Measurements from ENCODE around the gene ZFHX3. TPM values are rescaled to one million over a fixed set of nuclear protein-coding genes. Genes with fewer than 3 reads are reported as not detected.

ZFHX3 gene
- 63.8 to 68.1 TPM (median 67.1 TPM) in 3 replicates for total RNA-seq

GRCh38 chr16:73047536-73048291 is at the start of gene ZFHX3:
ZFHX3 (minus strand) TSS chr16:73048128; CDS start chr16:72960145, 87,983 bp downstream.
- peak within 1 kb of the TSS; percentile 95 for H3K27ac Mint-ChIP-seq
- H3K4me1 Mint-ChIP-seq, result peaks cover 56% of the 10 kb centered on the region
- peak in 1 of 2 experiments; percentile 70 for DNase-seq (ENCODE audit: low spot score in 2 of 2, unreplicated experiment in 2 of 2)
- H3K9me3 Mint-ChIP-seq, result no peaks in the 10 kb centered on the region
- peak within 1 kb of the TSS; percentile 77 for H3K4me3 Mint-ChIP-seq
- no peaks in the 10 kb centered on the region for H3K27me3 Mint-ChIP-seq (ENCODE audit: low read depth)
- no peak for TF ChIP-seq CTCF (IDR thresholded peaks at IDR 0.05; ENCODE audit: unreplicated experiment)
- H3K36me3 Mint-ChIP-seq, result no peaks in the 10 kb centered on the region

GRCh38 chr16:73096510-73096909 is 48.6 kb upstream of the ZFHX3 start:
- Mint-ChIP-seq H3K36me3 (no peaks in the 10 kb centered on the region), H3K27ac (no peak overlapping the region), H3K4me3 (no peak overlapping the region), H3K27me3 (ENCODE audit: low read depth) (no peaks in the 10 kb centered on the region), H3K4me1 (peaks cover 44% of the 10 kb centered on the region), H3K9me3 (no peaks in the 10 kb centered on the region)
- TF ChIP-seq CTCF (IDR thresholded peaks at IDR 0.05; ENCODE audit: unreplicated experiment), result no peak
- DNase-seq (ENCODE audit: low spot score in 2 of 2, unreplicated experiment in 2 of 2), result no peak

- Mint-ChIP-seq H3K27ac (peak overlapping the region; percentile 88), H3K9me3 (no peaks in the 10 kb centered on the region), H3K4me3 (no peak overlapping the region), H3K36me3 (no peaks in the 10 kb centered on the region), H3K27me3 (ENCODE audit: low read depth) (no peaks in the 10 kb centered on the region), H3K4me1 (peaks cover 44% of the 10 kb centered on the region)
- TF ChIP-seq CTCF (IDR thresholded peaks at IDR 0.05; ENCODE audit: unreplicated experiment), result no peak
- peak; percentile 68 to 73 for DNase-seq (ENCODE audit: low spot score in 2 of 2, unreplicated experiment in 2 of 2)
Observed at GRCh38 chr16:73095885-73096421, 48.0 kb upstream of the ZFHX3 start.

GRCh38 chr16:73095142-73095820 is 47.4 kb upstream of the ZFHX3 start:
- no peak for TF ChIP-seq CTCF (IDR thresholded peaks at IDR 0.05; ENCODE audit: unreplicated experiment)
- Mint-ChIP-seq H3K27me3 (ENCODE audit: low read depth) (no peaks in the 10 kb centered on the region), H3K9me3 (no peaks in the 10 kb centered on the region), H3K4me3 (no peak overlapping the region), H3K27ac (peak overlapping the region; percentile 88), H3K36me3 (no peaks in the 10 kb centered on the region), H3K4me1 (peaks cover 44% of the 10 kb centered on the region)
- no peak for DNase-seq (ENCODE audit: low spot score in 2 of 2, unreplicated experiment in 2 of 2)

GRCh38 chr16:73094371-73094770 is 46.4 kb upstream of the ZFHX3 start:
- Mint-ChIP-seq H3K27ac (no peak overlapping the region), H3K4me3 (no peak overlapping the region), H3K9me3 (no peaks in the 10 kb centered on the region), H3K27me3 (ENCODE audit: low read depth) (no peaks in the 10 kb centered on the region), H3K4me1 (peaks cover 44% of the 10 kb centered on the region), H3K36me3 (no peaks in the 10 kb centered on the region)
- DNase-seq (ENCODE audit: low spot score in 2 of 2, unreplicated experiment in 2 of 2), result no peak
- TF ChIP-seq CTCF (IDR thresholded peaks at IDR 0.05; ENCODE audit: unreplicated experiment), result no peak

Measured in mesothelial cell of epicardium (in vitro differentiated cells).